ENCODE measurements around the gene TFDP1.
"Not testable (repeated sequence)": the region's sequence is repeated elsewhere in the genome, so short reads cannot be mapped to it uniquely, and the experiment has no call there.

Gene TFDP1

GRCh38 chr13:113624640-113625304 lies 40.2 kb downstream of the TFDP1 start:
- H3K4me2 ChIP-seq (ENCODE audit: low read length); H2AFZ ChIP-seq (ENCODE audit: insufficient read depth, low read length, poor library complexity); H2BK12ac ChIP-seq (ENCODE audit: low read length); H3K79me2 ChIP-seq (ENCODE audit: control insufficient read depth, insufficient read depth, low read length, poor library complexity); H4K91ac ChIP-seq (ENCODE audit: low read depth, low read length); H3K9ac ChIP-seq (ENCODE audit: low read length); H2BK5ac ChIP-seq (ENCODE audit: low read depth, low read length, poor library complexity); H3K79me1 ChIP-seq (ENCODE audit: low read length); DNase-seq; H4K8ac ChIP-seq (ENCODE audit: low read depth, low read length); H3K9me3 ChIP-seq (ENCODE audit: insufficient read depth, low read depth, low read length); H3K18ac ChIP-seq (ENCODE audit: low read length); H3K27ac ChIP-seq (ENCODE audit: low read depth, low read length); H4K12ac ChIP-seq (ENCODE audit: low read depth, low read length); H3K23ac ChIP-seq (ENCODE audit: low read length); H2AK5ac ChIP-seq (ENCODE audit: low read length); H3K4me3 ChIP-seq (ENCODE audit: low read depth, low read length); H3K27me3 ChIP-seq (ENCODE audit: insufficient read depth, low read length); H3K4me1 ChIP-seq (ENCODE audit: control insufficient read depth in 1 of 2, insufficient read depth in 2 of 2, low read length in 2 of 2); H3K14ac ChIP-seq (ENCODE audit: low read length); H2BK120ac ChIP-seq (ENCODE audit: insufficient read depth, low read length, poor library complexity); H3K4ac ChIP-seq (ENCODE audit: low read depth, low read length): not testable (repeated sequence)
- H3K36me3 ChIP-seq (ENCODE audit: control insufficient read depth in 1 of 2, insufficient read depth in 2 of 2, low read length in 2 of 2): peaks cover 40 to 41% of the 10 kb centered on the region in 2 experiments
- no CpG with 5 or more reads among the region's 14 CpGs for WGBS (ENCODE audit: extremely low coverage, insufficient coverage, insufficient read length)

DNA sequence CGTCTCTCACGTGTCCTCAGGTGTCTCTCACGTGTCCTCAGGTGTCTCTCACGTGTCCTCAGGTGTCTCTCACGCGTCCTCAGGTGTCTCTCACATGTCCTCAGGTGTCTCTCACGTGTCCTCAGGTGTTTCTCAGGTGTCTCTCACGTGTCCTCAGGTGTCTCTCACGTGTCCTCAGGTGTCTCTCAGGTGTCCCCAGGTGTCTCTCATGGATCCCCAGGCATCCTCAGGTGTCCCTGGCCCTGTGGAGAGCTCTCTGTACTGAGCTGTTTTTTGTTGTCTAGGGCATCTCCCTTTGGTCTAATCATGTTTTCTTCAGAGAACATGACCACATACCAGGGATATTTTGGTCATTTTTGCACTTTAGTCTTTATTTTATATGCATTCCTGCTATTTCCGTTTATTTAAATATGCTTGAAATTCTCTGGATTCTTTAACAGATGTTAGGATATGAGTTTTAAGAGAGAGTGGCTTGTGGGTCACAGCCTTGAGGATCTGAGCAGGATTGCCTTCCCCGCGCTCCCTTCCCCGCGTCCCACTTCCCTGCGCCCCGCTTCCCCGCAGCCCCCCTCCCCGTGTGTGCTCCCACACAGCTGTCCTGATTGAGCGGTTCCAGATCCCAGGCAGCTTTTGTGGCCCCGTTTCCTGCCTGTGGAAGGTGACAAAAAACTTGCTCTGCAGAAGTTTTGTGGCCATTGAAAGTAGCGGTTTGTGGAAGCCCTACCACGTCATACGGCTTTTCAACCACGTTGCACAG lies 41.6 kb downstream of the TFDP1 start:
- H2BK5ac ChIP-seq (ENCODE audit: low read depth, low read length, poor library complexity): no peak overlapping the region
- H4K12ac ChIP-seq (ENCODE audit: low read depth, low read length): no peak overlapping the region
- WGBS (ENCODE audit: extremely low coverage, insufficient coverage, insufficient read length): no CpG with 5 or more reads among the region's 24 CpGs
- no peaks in the 10 kb centered on the region for H3K27me3 ChIP-seq (ENCODE audit: insufficient read depth, low read length)
- peaks cover 44 to 45% of the 10 kb centered on the region in 2 experiments for H3K36me3 ChIP-seq (ENCODE audit: control insufficient read depth in 1 of 2, insufficient read depth in 2 of 2, low read length in 2 of 2)
- DNase-seq: peak in 1 of 2 donors; percentile 48
- no peak overlapping the region for H3K18ac ChIP-seq (ENCODE audit: low read length)
- no peak overlapping the region for H4K91ac ChIP-seq (ENCODE audit: low read depth, low read length)
- H2AFZ ChIP-seq (ENCODE audit: insufficient read depth, low read length, poor library complexity): no peak overlapping the region
- H3K14ac ChIP-seq (ENCODE audit: low read length): no peak overlapping the region
- no peak overlapping the region for H3K27ac ChIP-seq (ENCODE audit: low read depth, low read length)
- no peak overlapping the region for H4K8ac ChIP-seq (ENCODE audit: low read depth, low read length)
- H3K23ac ChIP-seq (ENCODE audit: low read length): no peak overlapping the region
- H3K9me3 ChIP-seq (ENCODE audit: insufficient read depth, low read depth, low read length): peaks cover 5% of the 10 kb centered on the region
- H3K4me3 ChIP-seq (ENCODE audit: low read depth, low read length): no peak overlapping the region
- H3K9ac ChIP-seq (ENCODE audit: low read length): no peak overlapping the region
- H3K4me2 ChIP-seq (ENCODE audit: low read length): no peak overlapping the region
- H2BK12ac ChIP-seq (ENCODE audit: low read length): no peak overlapping the region
- peaks cover 0 to 4% of the 10 kb centered on the region in 2 experiments for H3K4me1 ChIP-seq (ENCODE audit: control insufficient read depth in 1 of 2, insufficient read depth in 2 of 2, low read length in 2 of 2)
- H3K79me2 ChIP-seq (ENCODE audit: control insufficient read depth, insufficient read depth, low read length, poor library complexity): no peaks in the 10 kb centered on the region
- H2AK5ac ChIP-seq (ENCODE audit: low read length): no peak overlapping the region
- no peak overlapping the region for H2BK120ac ChIP-seq (ENCODE audit: insufficient read depth, low read length, poor library complexity)
- no peaks in the 10 kb centered on the region for H3K79me1 ChIP-seq (ENCODE audit: low read length)
- H3K4ac ChIP-seq (ENCODE audit: low read depth, low read length): no peak overlapping the region

DNA sequence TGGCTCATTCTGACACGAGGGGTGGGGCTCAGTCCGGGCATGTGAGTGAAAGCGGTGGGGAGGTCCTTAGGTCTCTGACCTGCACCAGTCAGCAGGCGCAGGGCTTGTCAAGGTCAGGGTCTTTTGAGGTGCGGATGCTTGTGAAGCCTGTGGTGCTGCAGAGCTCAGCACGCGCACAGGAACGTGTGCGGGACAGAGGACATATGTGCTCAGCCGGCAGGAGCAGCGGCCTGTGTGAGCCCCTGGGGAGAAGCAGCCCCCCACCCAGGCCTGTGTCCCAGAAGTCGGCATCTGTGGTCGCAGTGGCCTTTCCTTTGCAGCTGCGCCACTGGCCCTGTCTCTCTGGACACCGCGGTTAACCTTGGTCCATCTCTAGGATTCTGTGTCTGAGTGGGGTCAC lies 42.6 kb downstream of the TFDP1 start:
- no peak overlapping the region for H4K91ac ChIP-seq (ENCODE audit: low read depth, low read length)
- peaks cover 5% of the 10 kb centered on the region for H3K9me3 ChIP-seq (ENCODE audit: insufficient read depth, low read depth, low read length)
- H3K79me2 ChIP-seq (ENCODE audit: control insufficient read depth, insufficient read depth, low read length, poor library complexity): no peaks in the 10 kb centered on the region
- no peak overlapping the region for H3K9ac ChIP-seq (ENCODE audit: low read length)
- peaks cover 53 to 55% of the 10 kb centered on the region in 2 experiments for H3K36me3 ChIP-seq (ENCODE audit: control insufficient read depth in 1 of 2, insufficient read depth in 2 of 2, low read length in 2 of 2)
- no peaks in the 10 kb centered on the region for H3K79me1 ChIP-seq (ENCODE audit: low read length)
- no CpG with 5 or more reads among the region's 16 CpGs for WGBS (ENCODE audit: extremely low coverage, insufficient coverage, insufficient read length)
- H3K18ac ChIP-seq (ENCODE audit: low read length): no peak overlapping the region
- H3K4me2 ChIP-seq (ENCODE audit: low read length): no peak overlapping the region
- H3K4me3 ChIP-seq (ENCODE audit: low read depth, low read length): no peak overlapping the region
- H2BK12ac ChIP-seq (ENCODE audit: low read length): no peak overlapping the region
- no peak for DNase-seq
- no peak overlapping the region for H2BK5ac ChIP-seq (ENCODE audit: low read depth, low read length, poor library complexity)
- no peak overlapping the region for H3K23ac ChIP-seq (ENCODE audit: low read length)
- no peak overlapping the region for H4K8ac ChIP-seq (ENCODE audit: low read depth, low read length)
- no peak overlapping the region for H4K12ac ChIP-seq (ENCODE audit: low read depth, low read length)
- no peak overlapping the region for H3K4ac ChIP-seq (ENCODE audit: low read depth, low read length)
- no peak overlapping the region for H2AK5ac ChIP-seq (ENCODE audit: low read length)
- H2AFZ ChIP-seq (ENCODE audit: insufficient read depth, low read length, poor library complexity): no peak overlapping the region
- no peak overlapping the region for H2BK120ac ChIP-seq (ENCODE audit: insufficient read depth, low read length, poor library complexity)
- no peak overlapping the region for H3K14ac ChIP-seq (ENCODE audit: low read length)
- H3K27ac ChIP-seq (ENCODE audit: low read depth, low read length): no peak overlapping the region
- peaks cover 0 to 4% of the 10 kb centered on the region in 2 experiments for H3K4me1 ChIP-seq (ENCODE audit: control insufficient read depth in 1 of 2, insufficient read depth in 2 of 2, low read length in 2 of 2)
- H3K27me3 ChIP-seq (ENCODE audit: insufficient read depth, low read length): no peaks in the 10 kb centered on the region

- Histone ChIP-seq H3K79me2 (ENCODE audit: control insufficient read depth, insufficient read depth, low read length, poor library complexity) (no peaks in the 10 kb centered on the region), H4K91ac (ENCODE audit: low read depth, low read length) (no peak overlapping the region), H4K12ac (ENCODE audit: low read depth, low read length) (no peak overlapping the region), H3K18ac (ENCODE audit: low read length) (no peak overlapping the region), H2BK12ac (ENCODE audit: low read length) (no peak overlapping the region), H3K79me1 (ENCODE audit: low read length) (no peaks in the 10 kb centered on the region), H3K4me1 (ENCODE audit: control insufficient read depth in 1 of 2, insufficient read depth in 2 of 2, low read length in 2 of 2) (peaks cover 0 to 4% of the 10 kb centered on the region in 2 experiments), H3K27me3 (ENCODE audit: insufficient read depth, low read length) (no peaks in the 10 kb centered on the region), H3K27ac (ENCODE audit: low read depth, low read length) (no peak overlapping the region), H3K9ac (ENCODE audit: low read length) (no peak overlapping the region), H3K14ac (ENCODE audit: low read length) (no peak overlapping the region), H3K4me3 (ENCODE audit: low read depth, low read length) (no peak overlapping the region), H3K36me3 (ENCODE audit: control insufficient read depth in 1 of 2, insufficient read depth in 2 of 2, low read length in 2 of 2) (peaks cover 52 to 58% of the 10 kb centered on the region in 2 experiments), H2BK120ac (ENCODE audit: insufficient read depth, low read length, poor library complexity) (no peak overlapping the region), H2BK5ac (ENCODE audit: low read depth, low read length, poor library complexity) (no peak overlapping the region), H3K23ac (ENCODE audit: low read length) (no peak overlapping the region), H3K4ac (ENCODE audit: low read depth, low read length) (peak overlapping the region; percentile 5), H3K9me3 (ENCODE audit: insufficient read depth, low read depth, low read length) (peaks cover 5% of the 10 kb centered on the region), H3K4me2 (ENCODE audit: low read length) (no peak overlapping the region), H2AFZ (ENCODE audit: insufficient read depth, low read length, poor library complexity) (no peak overlapping the region), H2AK5ac (ENCODE audit: low read length) (no peak overlapping the region), H4K8ac (ENCODE audit: low read depth, low read length) (no peak overlapping the region)
- no peak for DNase-seq
- no CpG with 5 or more reads among the region's 30 CpGs for WGBS (ENCODE audit: extremely low coverage, insufficient coverage, insufficient read length)
These were observed 44.0 kb downstream of the TFDP1 start for GRCh38 chr13:113628291-113629270.

Data from trophoblast cell (in vitro differentiated cells and primary cell).